GM12891 (cell line): ENCODE data around the gene KLHDC7A.

Experiments
- PAX5 ChIP-seq: IDR thresholded peaks from 2 replicates; pipeline ENCODE4 v1.6.1; 2011; ENCODE audit warnings: low read length, moderate library complexity, mild to moderate bottlenecking; ENCODE audit not compliant: insufficient read depth, severe bottlenecking
- POLR2A ChIP-seq: IDR thresholded peaks from 2 replicates; pipeline ENCODE4 v1.6.1; 2011; ENCODE audit warnings: low read depth, low read length, control low read depth
- POLR2AphosphoS5 ChIP-seq: IDR thresholded peaks from 2 replicates; pipeline ENCODE4 v1.6.1; 2011; ENCODE audit warnings: low read depth, low read length, control low read depth
- SPI1 ChIP-seq: IDR thresholded peaks from 2 replicates; pipeline ENCODE4 v1.6.1; 2011; ENCODE audit warnings: low read depth, low read length, control low read depth
- TAF1 ChIP-seq: IDR thresholded peaks from 2 replicates; pipeline ENCODE4 v1.6.1; 2011; ENCODE audit warnings: low read depth, low read length, control low read depth

- TF ChIP-seq POLR2A (no peak), PAX5 (no peak), POLR2AphosphoS5 (no peak), TAF1 (no peak), SPI1 (no peak)
Observed at GRCh38 chr1:18501833-18502232, 21.1 kb downstream of the KLHDC7A start.
